Activated naive CD8-positive, alpha-beta T cell (primary cell): ENCODE data around the gene MTM1.

Experiments used
- H3K27ac Mint-ChIP-seq: one replicate; pipeline ENCODE4 v1.8.0; 2021; ENCODE audit warnings: mixed read lengths
- H3K27me3 Mint-ChIP-seq: one replicate; pipeline ENCODE4 v1.8.0; 2021; ENCODE audit warnings: mixed read lengths
- H3K36me3 Mint-ChIP-seq: one replicate; pipeline ENCODE4 v1.8.0; 2021; ENCODE audit warnings: mixed read lengths
- H3K4me1 Mint-ChIP-seq: one replicate; pipeline ENCODE4 v1.8.0; 2021; ENCODE audit warnings: low read depth, mixed read lengths
- H3K4me3 Mint-ChIP-seq: one replicate; pipeline ENCODE4 v1.8.0; 2021; ENCODE audit warnings: mild to moderate bottlenecking, mixed read lengths
- H3K9me3 Mint-ChIP-seq: one replicate; pipeline ENCODE4 v1.8.0; 2021; ENCODE audit warnings: low read depth, mixed read lengths

MTM1 gene

DNA sequence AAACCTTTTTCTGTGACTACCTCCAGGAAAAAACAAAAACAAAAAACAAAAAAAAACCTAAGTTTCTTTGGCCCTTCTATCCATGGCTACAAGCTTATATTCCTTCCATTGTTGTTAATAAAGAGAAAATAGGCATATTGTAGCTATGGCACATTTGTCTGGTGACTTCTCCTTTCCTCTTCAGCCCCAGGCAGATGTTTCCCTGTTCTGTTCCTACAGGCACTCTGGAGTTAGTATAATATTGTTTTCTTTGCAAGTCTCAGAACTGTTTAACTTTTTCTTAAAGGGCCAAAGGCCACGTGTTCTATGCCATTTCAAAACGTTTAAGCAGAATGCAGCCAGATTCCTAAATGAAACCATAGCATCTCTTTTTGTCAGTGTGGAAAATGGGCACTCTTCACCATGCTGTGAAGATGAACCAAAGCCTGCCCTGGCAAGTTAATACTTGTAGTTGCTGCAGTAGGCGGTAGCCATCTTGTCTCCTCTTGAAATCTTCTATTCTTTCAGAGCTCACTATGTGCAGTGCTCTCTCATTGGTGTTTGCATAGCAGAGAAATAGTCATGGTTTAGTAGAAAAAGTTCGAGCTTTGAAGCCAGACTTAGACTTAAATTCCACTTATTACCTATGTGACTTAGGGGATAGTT lies 80.0 kb downstream of the MTM1 start:
- Mint-ChIP-seq H3K9me3 (no peaks in the 10 kb centered on the region), H3K27me3 (no peaks in the 10 kb centered on the region), H3K4me1 (peaks cover 20% of the 10 kb centered on the region), H3K36me3 (peaks cover 5% of the 10 kb centered on the region), H3K4me3 (no peak overlapping the region), H3K27ac (no peak overlapping the region)

DNA sequence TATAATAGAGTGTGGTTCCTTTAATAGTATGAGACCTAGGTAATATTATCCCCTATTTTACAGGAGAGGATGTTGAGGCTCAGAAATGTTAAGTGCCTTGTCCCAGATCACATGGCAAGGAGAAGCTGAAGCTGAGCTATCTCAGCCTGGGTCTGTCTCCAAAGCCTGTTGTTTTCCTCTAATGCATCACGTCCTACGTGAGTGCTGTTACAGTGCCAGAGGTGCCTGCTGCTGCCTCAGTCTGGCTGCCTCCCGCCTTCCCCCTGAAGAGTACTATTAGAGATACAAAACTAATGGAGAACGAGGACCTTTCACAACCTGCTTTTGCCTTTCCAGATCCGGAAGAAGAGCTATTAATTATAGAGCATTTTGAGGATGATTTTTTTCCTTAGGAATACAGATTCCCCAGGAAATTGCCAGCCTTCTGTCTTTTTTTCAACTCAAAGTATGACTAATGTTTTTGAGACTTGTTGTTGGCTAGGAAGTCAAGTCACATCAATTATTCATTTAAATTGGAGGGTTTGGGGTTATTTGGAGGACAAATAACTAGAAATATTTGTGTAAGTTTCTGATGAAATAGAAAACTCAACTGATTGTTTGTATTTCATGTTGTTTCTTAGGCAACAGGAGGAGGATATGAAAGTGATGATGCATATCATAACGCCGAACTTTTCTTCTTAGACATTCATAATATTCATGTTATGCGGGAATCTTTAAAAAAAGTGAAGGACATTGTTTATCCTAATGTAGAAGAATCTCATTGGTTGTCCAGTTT lies 80.9 kb downstream of the MTM1 start:
- Mint-ChIP-seq H3K36me3 (peaks cover 5% of the 10 kb centered on the region), H3K27ac (peak overlapping the region; percentile 38), H3K27me3 (no peaks in the 10 kb centered on the region), H3K4me3 (no peak overlapping the region), H3K4me1 (peaks cover 20% of the 10 kb centered on the region), H3K9me3 (no peaks in the 10 kb centered on the region)

DNA sequence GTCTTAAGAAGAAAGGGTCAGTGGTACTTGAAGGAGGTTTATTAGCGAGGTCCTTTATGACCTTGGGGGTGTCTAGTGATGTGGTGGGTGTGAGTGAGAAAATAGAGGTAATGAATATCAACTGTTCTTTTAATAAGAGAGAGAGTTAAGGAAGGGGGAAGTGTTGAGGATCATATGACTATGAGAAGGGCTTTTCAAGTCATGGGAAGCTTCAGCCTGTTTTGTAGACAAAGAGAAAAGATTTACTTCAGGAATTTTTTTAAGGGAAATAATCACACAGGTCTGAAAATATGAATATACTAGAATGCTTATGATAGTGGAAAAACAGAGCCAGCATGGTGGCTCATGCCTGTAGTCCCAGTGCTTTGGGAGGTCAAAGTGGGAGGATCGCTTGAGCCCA lies 83.5 kb downstream of the MTM1 start:
- Mint-ChIP-seq H3K27ac (peak overlapping the region; percentile 58), H3K9me3 (no peaks in the 10 kb centered on the region), H3K4me1 (peaks cover 21% of the 10 kb centered on the region), H3K4me3 (no peak overlapping the region), H3K27me3 (no peaks in the 10 kb centered on the region), H3K36me3 (peaks cover 8% of the 10 kb centered on the region)

- Mint-ChIP-seq H3K27ac (no peak overlapping the region), H3K27me3 (no peaks in the 10 kb centered on the region), H3K4me1 (peaks cover 10% of the 10 kb centered on the region), H3K9me3 (no peaks in the 10 kb centered on the region), H3K4me3 (no peak overlapping the region), H3K36me3 (peaks cover 6% of the 10 kb centered on the region)
These were observed 87.4 kb downstream of the MTM1 start for GRCh38 chrX:150655788-150656187.

DNA sequence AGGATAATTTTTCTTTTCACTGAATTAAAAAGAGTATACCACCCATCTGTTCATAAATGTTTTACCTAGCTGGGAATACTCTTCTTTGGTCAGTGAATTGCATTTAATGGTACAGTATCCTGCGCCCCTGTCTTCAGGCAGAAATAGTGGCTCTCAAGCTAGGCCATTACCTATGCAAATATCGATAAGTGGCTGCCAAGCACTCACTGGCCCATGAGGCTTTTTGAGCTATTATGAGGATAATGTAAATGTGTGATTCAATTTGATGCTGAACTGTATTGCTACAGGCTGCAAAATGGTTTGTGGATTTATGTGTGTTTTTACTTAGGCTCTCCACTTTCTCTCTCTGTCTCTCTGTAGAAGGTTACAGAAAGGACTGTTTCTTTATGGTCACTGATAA lies 94.7 kb downstream of the MTM1 start:
- Mint-ChIP-seq H3K27me3 (no peaks in the 10 kb centered on the region), H3K4me3 (no peak overlapping the region), H3K4me1 (peaks cover 1% of the 10 kb centered on the region), H3K27ac (no peak overlapping the region), H3K36me3 (peaks cover 8% of the 10 kb centered on the region), H3K9me3 (no peaks in the 10 kb centered on the region)

DNA sequence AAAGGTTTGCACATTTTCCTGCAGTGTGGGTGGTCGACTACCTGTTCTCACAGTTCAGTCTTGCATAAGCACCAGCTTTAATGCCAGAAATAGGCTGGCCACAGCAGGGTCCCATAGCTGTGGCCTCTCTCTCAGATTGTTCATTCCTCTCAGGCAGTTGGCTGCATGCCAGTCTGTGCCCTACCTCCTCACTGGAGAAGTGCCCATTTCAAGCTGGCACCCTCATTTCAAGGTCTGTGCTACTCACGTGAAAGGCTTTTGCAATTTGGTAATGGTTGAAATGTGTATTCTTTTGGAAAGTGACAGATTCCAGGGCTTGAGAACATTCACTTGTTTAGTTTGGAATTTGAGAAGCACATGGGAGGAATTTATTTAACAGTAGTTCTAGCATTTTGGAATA lies 95.9 kb downstream of the MTM1 start:
- Mint-ChIP-seq H3K27ac (no peak overlapping the region), H3K27me3 (no peaks in the 10 kb centered on the region), H3K4me3 (no peak overlapping the region), H3K36me3 (peaks cover 8% of the 10 kb centered on the region), H3K4me1 (peaks cover 1% of the 10 kb centered on the region), H3K9me3 (no peaks in the 10 kb centered on the region)

GRCh38 chrX:150676221-150676620 lies 107.8 kb downstream of the MTM1 start:
- Mint-ChIP-seq H3K4me1 (no peaks in the 10 kb centered on the region), H3K4me3 (no peak overlapping the region), H3K9me3 (no peaks in the 10 kb centered on the region), H3K36me3 (no peaks in the 10 kb centered on the region), H3K27me3 (no peaks in the 10 kb centered on the region), H3K27ac (no peak overlapping the region)

- no peaks in the 10 kb centered on the region for H3K9me3 Mint-ChIP-seq
- peaks cover 2% of the 10 kb centered on the region for H3K4me1 Mint-ChIP-seq
- H3K27me3 Mint-ChIP-seq, result no peaks in the 10 kb centered on the region
- no peak overlapping the region for H3K27ac Mint-ChIP-seq
- H3K36me3 Mint-ChIP-seq, result no peaks in the 10 kb centered on the region
- H3K4me3 Mint-ChIP-seq, result no peak overlapping the region
These were observed 112.6 kb downstream of the MTM1 start for GRCh38 chrX:150680974-150681373.

DNA sequence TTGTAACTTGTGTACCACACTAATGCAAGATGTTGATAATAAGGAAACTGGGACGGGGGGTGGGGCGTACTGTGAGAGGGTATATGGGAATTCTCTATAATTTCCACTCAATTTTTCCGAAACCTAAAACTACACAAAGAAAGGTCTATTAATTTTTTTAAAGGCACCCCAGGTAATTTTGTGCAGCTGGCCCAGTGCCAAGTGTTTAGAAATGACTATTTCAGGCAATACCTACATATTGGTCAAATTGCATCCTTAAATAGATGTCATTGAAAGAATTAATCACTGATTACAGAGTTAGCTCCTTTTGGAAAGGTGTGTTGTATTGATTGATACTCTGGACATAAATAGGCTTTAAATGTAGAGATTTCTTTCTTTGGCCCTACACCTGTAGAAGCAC lies 114.7 kb downstream of the MTM1 start:
- H3K36me3 Mint-ChIP-seq, result no peaks in the 10 kb centered on the region

GRCh38 chrX:150683536-150684146 lies 115.2 kb downstream of the MTM1 start:
- Mint-ChIP-seq H3K27me3 (no peaks in the 10 kb centered on the region), H3K4me1 (peaks cover 8% of the 10 kb centered on the region), H3K4me3 (no peak overlapping the region), H3K27ac (no peak overlapping the region), H3K36me3 (no peaks in the 10 kb centered on the region), H3K9me3 (no peaks in the 10 kb centered on the region)

More for the DNA sequence above, 114.7 kb downstream of the MTM1 start:
- no peak overlapping the region for H3K4me3 Mint-ChIP-seq
- no peak overlapping the region for H3K27ac Mint-ChIP-seq
- H3K27me3 Mint-ChIP-seq, result no peaks in the 10 kb centered on the region
- H3K9me3 Mint-ChIP-seq, result no peaks in the 10 kb centered on the region
- peaks cover 3% of the 10 kb centered on the region for H3K4me1 Mint-ChIP-seq

- Mint-ChIP-seq H3K27ac (peak overlapping the region; percentile 76), H3K9me3 (no peaks in the 10 kb centered on the region), H3K4me1 (peaks cover 41% of the 10 kb centered on the region), H3K36me3 (no peaks in the 10 kb centered on the region), H3K4me3 (no peak overlapping the region), H3K27me3 (no peaks in the 10 kb centered on the region)
These were observed 120.6 kb downstream of the MTM1 start for GRCh38 chrX:150688911-150689451.

- H3K36me3 Mint-ChIP-seq, result peaks cover 3% of the 10 kb centered on the region
- H3K4me1 Mint-ChIP-seq, result peaks cover 50% of the 10 kb centered on the region
- no peaks in the 10 kb centered on the region for H3K9me3 Mint-ChIP-seq
- H3K27ac Mint-ChIP-seq, result peak overlapping the region; percentile 83
- peak overlapping the region; percentile 17 for H3K4me3 Mint-ChIP-seq
- H3K27me3 Mint-ChIP-seq, result no peaks in the 10 kb centered on the region
These were observed 121.7 kb downstream of the MTM1 start for GRCh38 chrX:150690126-150690525.

DNA sequence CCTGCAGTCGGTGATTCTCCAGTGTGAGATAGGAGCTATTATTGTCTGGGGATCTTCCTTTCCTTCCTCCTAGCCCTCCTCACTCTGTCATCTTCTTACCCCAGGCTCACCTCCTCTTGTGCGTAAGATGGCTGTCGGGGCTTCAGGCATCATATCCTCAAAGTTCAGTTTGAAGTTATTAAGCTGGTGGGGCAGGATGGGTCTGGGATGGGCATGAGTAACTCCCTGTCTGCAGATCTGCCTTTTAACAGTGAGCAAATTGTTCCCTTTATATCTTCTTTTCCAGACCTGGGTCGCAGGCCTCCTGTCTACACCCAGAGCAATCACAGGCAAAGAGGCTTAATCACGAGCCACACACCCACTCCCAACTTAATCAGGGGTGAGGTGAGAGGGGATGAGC lies 123.9 kb downstream of the MTM1 start:
- H3K27ac Mint-ChIP-seq, result peak overlapping the region; percentile 94
- no peaks in the 10 kb centered on the region for H3K9me3 Mint-ChIP-seq
- H3K27me3 Mint-ChIP-seq, result no peaks in the 10 kb centered on the region
- H3K4me3 Mint-ChIP-seq, result peak overlapping the region; percentile 90
- H3K4me1 Mint-ChIP-seq, result peaks cover 72% of the 10 kb centered on the region
- peaks cover 7% of the 10 kb centered on the region for H3K36me3 Mint-ChIP-seq

DNA sequence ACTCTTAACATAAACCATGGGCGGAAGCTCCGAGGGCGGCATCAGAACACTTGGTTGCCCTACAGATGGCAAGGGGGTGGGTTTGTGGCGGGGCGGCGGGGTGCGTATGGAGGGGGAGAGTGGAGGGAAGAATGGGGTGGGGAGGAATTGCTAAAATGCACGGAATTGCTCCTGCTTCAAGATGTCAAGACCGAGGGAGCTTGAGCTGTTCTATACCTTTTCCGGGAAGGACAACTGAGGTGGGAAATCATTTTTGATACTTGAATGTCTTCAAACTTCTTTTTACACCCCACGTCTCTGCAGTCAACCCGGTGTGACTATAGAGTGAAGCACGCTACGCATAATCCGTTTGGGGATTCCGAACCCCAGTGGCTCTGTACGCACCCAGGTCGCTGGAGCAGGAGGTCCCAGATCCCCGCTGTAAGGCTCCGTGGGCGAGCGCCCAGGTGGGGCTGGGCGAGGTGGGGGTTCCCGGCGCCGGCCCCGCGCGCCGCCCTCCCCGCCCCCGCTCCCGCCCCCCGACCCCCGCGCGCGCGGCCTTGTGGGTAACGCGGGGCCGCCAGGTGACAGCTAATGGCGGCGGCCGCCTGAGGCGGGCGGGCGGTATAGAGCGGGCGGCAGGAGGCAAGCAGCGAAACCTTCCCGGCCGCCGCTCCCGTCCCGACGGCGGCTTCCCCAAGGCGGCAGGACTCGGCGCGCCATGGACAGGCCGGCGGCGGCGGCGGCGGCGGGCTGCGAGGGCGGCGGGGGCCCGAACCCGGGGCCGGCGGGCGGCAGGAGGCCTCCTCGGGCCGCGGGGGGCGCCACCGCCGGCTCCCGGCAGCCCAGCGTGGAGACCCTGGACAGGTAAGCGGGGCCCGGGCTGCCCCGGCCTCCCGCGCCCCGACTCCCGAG lies 124.7 kb downstream of the MTM1 start, which contains the start of gene MTMR1:
Gene MTMR1, plus strand, starts transcription at position 566 of the 894 bp plus-strand sequence. Its CDS starts 135 bp downstream, at position 701.
- H3K27ac Mint-ChIP-seq, result peak within 1 kb of the TSS; percentile 96
- no peaks in the 10 kb centered on the region for H3K27me3 Mint-ChIP-seq
- H3K9me3 Mint-ChIP-seq, result no peaks in the 10 kb centered on the region
- peaks cover 78% of the 10 kb centered on the region for H3K4me1 Mint-ChIP-seq
- peak within 1 kb of the TSS; percentile 91 for H3K4me3 Mint-ChIP-seq
- peaks cover 7% of the 10 kb centered on the region for H3K36me3 Mint-ChIP-seq
